IPS DF 6.9 (cell line): Measurements from ENCODE around the gene MAPK8.
A peak's percentile ranks its signal among the peaks of the same experiment; 100 is the strongest.

Experiments used
- DNase-seq: peaks from one replicate; pipeline ENCODE4 v3.0.0-alpha.2; 2013; ENCODE audit warnings: low read depth, low spot score
- H3K27ac ChIP-seq: one replicate; pipeline ENCODE4 v1.5.1; 2013; ENCODE audit warnings: low read length, control low read depth
- H3K27me3 ChIP-seq: 2 replicates; pipeline ENCODE4 v1.6.1; 2013; ENCODE audit warnings: mild to moderate bottlenecking, low read length; ENCODE audit not compliant: control insufficient read depth, insufficient read depth
- H3K36me3 ChIP-seq: 2 replicates; pipeline ENCODE4 v1.6.1; 2013; ENCODE audit warnings: low read length; ENCODE audit not compliant: control insufficient read depth, insufficient read depth
- H3K4me1 ChIP-seq: 2 replicates; pipeline ENCODE4 v1.6.1; 2013; ENCODE audit warnings: low read length; ENCODE audit not compliant: control insufficient read depth, insufficient read depth
- H3K4me3 ChIP-seq: 2 replicates; pipeline ENCODE4 v1.5.1; 2013; ENCODE audit warnings: mild to moderate bottlenecking, low read length
- H3K9me3 ChIP-seq: 2 replicates; pipeline ENCODE4 v1.6.1; 2013; ENCODE audit warnings: low read length, inconsistent platforms; ENCODE audit not compliant: control insufficient read depth, insufficient read depth
- WGBS: extraction: QIAGEN DNeasy Blood & Tissue Kit; methylation state at CpG from one replicate; pipeline ENCODE4 v1.1.7; 2013; ENCODE audit warnings: mixed read lengths, missing lambda C conversion rate; ENCODE audit not compliant: insufficient read length, insufficient coverage; 5-methylcytosine and 5-hydroxymethylcytosine counted together

Gene MAPK8

DNA sequence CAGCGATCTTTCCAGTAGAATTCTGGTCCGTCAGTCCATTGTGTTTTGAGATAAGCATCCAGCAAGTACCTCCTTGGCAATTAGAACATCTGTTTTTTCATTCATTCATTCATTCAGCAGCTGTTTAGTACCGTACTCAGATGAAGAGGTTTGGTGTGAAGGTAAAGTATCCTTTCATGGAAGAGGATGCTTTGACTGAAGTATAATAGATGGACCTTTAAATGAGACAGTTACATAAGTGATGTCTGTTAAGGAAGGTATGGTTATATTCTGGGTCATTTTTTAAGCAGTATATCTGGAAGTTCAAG, 1.2 kb downstream of the MAPK8 start:
- DNase-seq: no peak
- WGBS: no CpG with 5 or more reads among the region's 3 CpGs
- Histone ChIP-seq H3K36me3 (no peaks in the 10 kb centered on the region), H3K27ac (no peak overlapping the region), H3K27me3 (no peaks in the 10 kb centered on the region), H3K4me1 (no peaks in the 10 kb centered on the region), H3K9me3 (no peaks in the 10 kb centered on the region), H3K4me3 (peak overlapping the region; percentile 88; the same call in 1 of the 2 replicates)

GRCh38 chr10:48309711-48310226, 3.3 kb downstream of the MAPK8 start:
- H3K27ac ChIP-seq: no peak overlapping the region
- WGBS: no CpG with 5 or more reads among the region's 2 CpGs
- no peak overlapping the region for H3K4me3 ChIP-seq
- H3K36me3 ChIP-seq: no peaks in the 10 kb centered on the region
- no peaks in the 10 kb centered on the region for H3K9me3 ChIP-seq
- no peaks in the 10 kb centered on the region for H3K4me1 ChIP-seq
- no peaks in the 10 kb centered on the region for H3K27me3 ChIP-seq
- no peak for DNase-seq

DNA sequence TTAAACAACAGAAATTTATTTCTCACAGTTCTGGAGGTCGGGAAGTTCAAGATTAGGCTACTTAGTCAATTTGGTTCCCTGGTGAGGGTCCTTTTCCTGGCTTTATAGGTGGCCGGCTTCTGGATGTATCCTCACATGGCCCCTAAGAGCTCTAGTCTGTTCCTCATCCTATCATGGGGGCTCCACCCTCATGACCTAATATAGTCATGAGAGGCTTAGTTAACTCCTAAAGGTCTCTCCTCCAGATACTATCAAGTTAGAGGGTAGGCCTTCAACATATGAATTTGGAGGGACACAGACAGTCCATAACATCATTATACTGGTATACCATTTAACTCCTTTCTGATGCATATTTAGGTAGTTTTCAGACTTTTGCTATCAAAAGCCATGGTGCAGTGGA, 7.6 kb downstream of the MAPK8 start:
- Histone ChIP-seq H3K27ac (no peak overlapping the region), H3K27me3 (no peaks in the 10 kb centered on the region), H3K9me3 (no peaks in the 10 kb centered on the region), H3K4me3 (no peak overlapping the region), H3K36me3 (no peaks in the 10 kb centered on the region), H3K4me1 (no peaks in the 10 kb centered on the region)
- no peak for DNase-seq
- WGBS: no CpG with 5 or more reads among the region's 2 CpGs

DNA sequence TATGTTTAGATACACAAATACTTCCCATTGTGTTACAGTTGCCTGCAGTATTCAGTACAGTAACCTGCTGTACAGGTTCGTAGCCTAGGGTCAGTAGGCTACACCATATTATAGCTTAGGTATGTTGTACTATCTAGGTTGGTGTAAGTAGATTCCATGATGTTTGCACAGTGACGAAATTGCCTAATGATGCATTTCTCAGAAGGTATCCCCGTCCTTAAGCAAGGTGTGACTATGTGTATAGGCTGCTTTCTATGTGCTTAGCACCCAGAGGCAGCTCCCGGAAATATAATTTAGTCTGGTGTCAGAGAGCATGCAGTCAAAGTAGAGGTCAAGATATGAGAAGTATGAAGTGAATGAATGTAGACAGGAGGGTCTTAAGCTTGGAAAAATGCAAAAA, 9.8 kb downstream of the MAPK8 start:
- WGBS: no CpG with 5 or more reads among the region's 4 CpGs
- no peak for DNase-seq
- Histone ChIP-seq H3K4me1 (no peaks in the 10 kb centered on the region), H3K4me3 (no peak overlapping the region), H3K27ac (no peak overlapping the region), H3K36me3 (no peaks in the 10 kb centered on the region), H3K9me3 (no peaks in the 10 kb centered on the region), H3K27me3 (no peaks in the 10 kb centered on the region)

DNA sequence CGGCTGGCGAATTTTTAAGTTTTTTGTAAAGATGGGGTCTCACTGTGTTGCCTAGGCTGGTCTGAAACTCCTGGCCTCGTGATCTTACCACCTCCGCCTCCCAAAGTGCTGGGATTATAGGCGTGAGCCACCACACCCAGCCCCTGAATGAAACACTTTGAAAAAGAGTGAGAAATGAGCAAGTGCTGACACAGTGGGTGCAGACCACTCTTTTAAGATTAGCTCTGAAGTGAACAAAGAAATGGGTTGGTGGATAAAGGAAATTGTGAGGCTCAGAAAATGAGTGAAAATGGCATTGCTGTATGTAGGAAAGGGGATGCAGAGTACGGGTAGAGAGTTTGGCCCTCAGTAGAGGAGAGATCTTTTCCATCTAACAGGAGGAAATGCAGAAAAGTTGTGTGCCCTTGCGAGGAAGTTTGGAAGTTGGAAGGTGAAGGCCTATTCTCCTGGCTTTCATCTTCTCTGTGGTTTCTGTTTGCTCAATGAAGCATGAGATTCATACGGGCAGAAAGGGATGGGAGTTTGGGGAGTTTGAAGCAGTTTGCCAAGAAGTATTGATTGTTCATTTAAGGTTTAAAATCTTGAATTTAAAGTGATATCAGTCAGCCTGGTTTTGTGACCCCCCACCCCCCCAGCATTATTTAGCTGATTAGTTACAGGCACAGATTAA, 11.0 kb downstream of the MAPK8 start:
- Histone ChIP-seq H3K9me3 (no peaks in the 10 kb centered on the region), H3K27ac (no peak overlapping the region), H3K27me3 (no peaks in the 10 kb centered on the region), H3K4me1 (no peaks in the 10 kb centered on the region), H3K4me3 (no peak overlapping the region), H3K36me3 (no peaks in the 10 kb centered on the region)
- DNase-seq: no peak
- WGBS: no CpG with 5 or more reads among the region's 8 CpGs

DNA sequence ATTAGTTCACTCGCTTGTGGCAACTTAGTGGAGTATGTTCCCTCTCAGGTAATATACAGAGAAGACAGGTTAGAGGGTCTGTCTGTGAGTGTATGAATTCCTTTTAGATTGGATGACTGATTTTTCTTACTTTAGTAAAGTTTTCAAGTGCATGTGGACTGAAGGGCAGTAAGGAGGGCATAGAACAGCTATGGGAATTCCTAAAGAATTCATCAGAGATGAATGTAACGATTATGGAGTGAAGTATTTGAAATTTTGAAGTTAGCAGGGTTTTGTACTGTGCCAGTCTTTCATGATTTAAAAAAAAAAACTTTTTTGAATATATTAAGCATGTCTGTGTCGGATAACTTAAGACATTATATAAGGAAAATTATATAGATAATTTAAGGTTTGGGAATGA, 15.5 kb downstream of the MAPK8 start:
- 100% methylated on average over 1 of the region's 3 CpGs for whole genome bisulfite sequencing

GRCh38 chr10:48324580-48324979, 18.1 kb downstream of the MAPK8 start:
- Histone ChIP-seq H3K27me3 (no peaks in the 10 kb centered on the region; the same call in 1 of the 2 replicates), H3K4me3 (no peak overlapping the region), H3K27ac (no peak overlapping the region), H3K9me3 (no peaks in the 10 kb centered on the region), H3K4me1 (no peaks in the 10 kb centered on the region), H3K36me3 (no peaks in the 10 kb centered on the region)
- no peak for DNase-seq
- WGBS: no CpG with 5 or more reads among the region's 2 CpGs

More for the DNA sequence above, 15.5 kb downstream of the MAPK8 start:
- DNase-seq: no peak
- no peak overlapping the region for H3K4me3 ChIP-seq
- H3K27me3 ChIP-seq: no peaks in the 10 kb centered on the region
- no peaks in the 10 kb centered on the region for H3K9me3 ChIP-seq
- H3K27ac ChIP-seq: no peak overlapping the region
- H3K36me3 ChIP-seq: no peaks in the 10 kb centered on the region
- H3K4me1 ChIP-seq: no peaks in the 10 kb centered on the region

GRCh38 chr10:48330269-48330668, 23.8 kb downstream of the MAPK8 start:
- WGBS: no CpG with 5 or more reads among the region's 3 CpGs
- Histone ChIP-seq H3K4me1 (no peaks in the 10 kb centered on the region), H3K36me3 (peaks cover 2% of the 10 kb centered on the region; the same call in 1 of the 2 replicates), H3K9me3 (peaks cover 2% of the 10 kb centered on the region; the same call in 1 of the 2 replicates), H3K4me3 (no peak overlapping the region), H3K27ac (no peak overlapping the region), H3K27me3 (no peaks in the 10 kb centered on the region; the same call in 1 of the 2 replicates)
- DNase-seq: no peak

GRCh38 chr10:48331436-48331835, 25.0 kb downstream of the MAPK8 start:
- Histone ChIP-seq H3K9me3 (peaks cover 2% of the 10 kb centered on the region; the same call in 1 of the 2 replicates), H3K4me1 (no peaks in the 10 kb centered on the region), H3K36me3 (peaks cover 2% of the 10 kb centered on the region; the same call in 1 of the 2 replicates), H3K4me3 (no peak overlapping the region), H3K27me3 (no peaks in the 10 kb centered on the region; the same call in 1 of the 2 replicates), H3K27ac (no peak overlapping the region)
- no CpG with 5 or more reads among the region's 1 CpG for WGBS
- DNase-seq: no peak

DNA sequence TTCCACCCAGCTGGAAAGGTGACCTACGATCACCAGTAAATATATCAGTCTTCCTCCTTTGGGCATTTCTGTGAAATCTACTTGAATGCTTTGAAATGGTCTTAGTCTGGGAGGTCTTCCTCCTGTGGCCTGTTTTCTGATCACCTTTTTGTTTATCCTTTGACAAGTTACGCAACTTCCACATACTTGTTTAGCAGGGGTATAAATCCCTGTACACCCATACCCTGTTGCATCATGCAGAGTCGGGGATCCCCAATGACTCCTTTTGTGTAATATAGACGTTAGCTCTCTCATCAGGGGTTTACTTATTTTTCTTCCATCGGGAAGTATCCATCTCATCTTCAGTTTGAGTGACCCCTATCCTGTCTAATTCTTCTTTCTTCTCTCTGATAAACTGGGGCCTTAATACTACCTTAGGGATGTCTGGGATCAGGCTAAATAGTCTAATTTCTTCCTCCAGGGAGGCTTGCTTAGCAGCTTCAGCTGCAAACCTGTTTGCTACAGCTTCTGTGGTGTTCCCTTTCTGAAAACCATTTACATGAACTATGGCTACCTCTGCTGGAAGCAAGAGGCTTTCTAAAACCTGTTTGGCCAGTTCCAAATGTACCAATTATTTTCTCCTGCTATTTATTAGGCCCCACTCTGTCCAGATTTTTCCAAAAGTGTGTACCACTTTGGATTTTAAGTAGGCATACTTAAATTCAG, 25.8 kb downstream of the MAPK8 start:
- peaks cover 2% of the 10 kb centered on the region; the same call in 1 of the 2 replicates for H3K36me3 ChIP-seq
- H3K4me3 ChIP-seq: no peak overlapping the region
- DNase-seq: no peak
- H3K27me3 ChIP-seq: no peaks in the 10 kb centered on the region; the same call in 1 of the 2 replicates
- no peak overlapping the region for H3K27ac ChIP-seq
- no CpG with 5 or more reads among the region's 5 CpGs for WGBS
- no peaks in the 10 kb centered on the region for H3K4me1 ChIP-seq
- H3K9me3 ChIP-seq: peaks cover 2% of the 10 kb centered on the region; the same call in 1 of the 2 replicates
